HEK293 (cell line): Measurements from ENCODE around the gene ICAM4.

Experiments used
- TCF7L2 ChIP-seq: IDR thresholded peaks from 2 replicates; pipeline ENCODE4 v1.6.1; 2011; ENCODE audit warnings: low read depth, mild to moderate bottlenecking, inconsistent platforms, low read length, moderate library complexity, borderline replicate concordance
- ZBTB21 ChIP-seq: fragments of 450-650 bp; formaldehyde crosslinking; IDR thresholded peaks from 2 replicates; pipeline ENCODE4 v1.5.1; 2017; ENCODE audit warnings: missing biosample characterization, missing genetic modification characterization
- ZNF138 ChIP-seq: fragments of 450-650 bp; formaldehyde crosslinking; IDR thresholded peaks from 2 replicates; pipeline ENCODE4 v1.5.1; 2016; ENCODE audit warnings: missing biosample characterization, missing genetic modification characterization, borderline replicate concordance
- ZNF174 ChIP-seq: fragments of 450-650 bp; formaldehyde crosslinking; IDR thresholded peaks from 2 replicates; pipeline ENCODE4 v1.5.0; 2017; ENCODE audit warnings: missing biosample characterization, mild to moderate bottlenecking, missing genetic modification characterization
- ZNF423 ChIP-seq: fragments of 450-650 bp; formaldehyde crosslinking; IDR thresholded peaks from 2 replicates; pipeline ENCODE4 v1.5.1; 2016; ENCODE audit warnings: missing biosample characterization, missing genetic modification characterization
- ZNF529 ChIP-seq: fragments of 450-650 bp; formaldehyde crosslinking; IDR thresholded peaks from 2 replicates; pipeline ENCODE4 v1.5.1; 2017; ENCODE audit warnings: missing genetic modification characterization, missing biosample characterization; ENCODE audit not compliant: insufficient replicate concordance
- ZNF558 ChIP-seq: fragments of 450-650 bp; formaldehyde crosslinking; IDR thresholded peaks from 2 replicates; pipeline ENCODE4 v1.5.1; 2016; ENCODE audit warnings: missing biosample characterization, missing genetic modification characterization
- ZNF585B ChIP-seq: fragments of 450-650 bp; formaldehyde crosslinking; IDR thresholded peaks from 2 replicates; pipeline ENCODE4 v1.5.1; 2016; ENCODE audit warnings: missing biosample characterization, missing genetic modification characterization
- ZNF629 ChIP-seq: fragments of 450-650 bp; formaldehyde crosslinking; IDR thresholded peaks from 2 replicates; pipeline ENCODE4 v1.5.1; 2017; ENCODE audit warnings: missing biosample characterization, missing genetic modification characterization
- TF ChIP-seq, protein P1 (sequence below): fragments of 450-650 bp; formaldehyde crosslinking; IDR thresholded peaks from 2 replicates; pipeline ENCODE4 v1.5.1; 2016; ENCODE audit warnings: missing biosample characterization, missing genetic modification characterization
- TF ChIP-seq, protein P2 (sequence below): fragments of 450-650 bp; formaldehyde crosslinking; IDR thresholded peaks from 2 replicates; pipeline ENCODE4 v1.5.1; 2016; ENCODE audit warnings: missing biosample characterization, missing genetic modification characterization
- TF ChIP-seq, protein P3 (sequence below): fragments of 450-650 bp; formaldehyde crosslinking; optimal IDR thresholded peaks from 2 replicates; pipeline ENCODE3; 2016; ENCODE audit warnings: missing biosample characterization, mild to moderate bottlenecking, missing genetic modification characterization
- TF ChIP-seq, protein P4 (sequence below): fragments of 450-650 bp; formaldehyde crosslinking; IDR thresholded peaks from 2 replicates; pipeline ENCODE4 v1.5.1; 2016; ENCODE audit warnings: missing biosample characterization, missing genetic modification characterization
- TF ChIP-seq, protein P5 (sequence below): fragments of 450-650 bp; formaldehyde crosslinking; conservative IDR thresholded peaks from 2 replicates; pipeline ENCODE4 v1.5.1; 2016; ENCODE audit warnings: low read depth, missing biosample characterization, missing genetic modification characterization

DNA sequence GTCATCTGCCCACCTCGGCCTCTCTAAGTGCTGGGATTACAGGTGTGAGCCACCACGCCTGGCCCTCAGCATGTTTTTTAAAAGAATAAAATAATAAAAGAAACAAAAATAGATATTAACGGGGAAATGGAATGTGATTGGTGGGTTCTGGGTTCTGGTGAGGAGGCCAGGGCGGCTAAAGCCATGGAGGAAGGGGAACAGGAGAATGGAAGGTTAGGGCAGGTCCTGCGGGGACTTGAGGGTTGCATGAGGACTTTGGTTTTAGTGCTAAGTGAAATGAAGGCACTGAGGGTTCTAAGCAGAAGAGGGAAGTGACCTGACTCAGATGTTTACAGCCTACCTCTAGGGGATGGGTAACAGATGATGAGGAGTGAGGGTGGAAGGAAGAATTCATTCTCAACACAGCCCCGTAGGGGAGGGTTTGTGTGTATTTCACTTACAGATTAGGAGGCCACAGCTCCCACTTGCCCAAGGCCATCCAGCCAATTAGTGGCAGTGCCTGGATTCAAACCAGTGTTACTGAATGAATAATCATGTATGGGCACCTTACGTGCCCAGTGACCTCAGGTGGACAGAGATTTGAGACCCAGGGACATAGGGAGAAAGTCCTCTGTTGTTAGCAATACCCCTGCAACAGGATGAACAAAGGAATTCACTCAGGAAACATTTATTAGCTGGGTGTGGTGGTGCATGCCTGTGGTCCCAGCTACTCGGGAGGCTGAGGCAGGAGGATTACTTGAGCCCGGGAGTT, 41.4 kb upstream of the ICAM4 start:
- TF ChIP-seq ZBTB21 (tag by site-specific recombination) (no peak), ZNF529 (tag by site-specific recombination) (no peak), ZNF138 (tag by site-specific recombination) (no peak), ZNF423 (no peak), ZNF558 (tag by site-specific recombination) (no peak), TCF7L2 (no peak), ZNF629 (tag by site-specific recombination) (no peak), ZNF174 (tag by site-specific recombination) (no peak), ZNF585B (tag by site-specific recombination) (no peak)
- TF ChIP-seq, protein P1, sequence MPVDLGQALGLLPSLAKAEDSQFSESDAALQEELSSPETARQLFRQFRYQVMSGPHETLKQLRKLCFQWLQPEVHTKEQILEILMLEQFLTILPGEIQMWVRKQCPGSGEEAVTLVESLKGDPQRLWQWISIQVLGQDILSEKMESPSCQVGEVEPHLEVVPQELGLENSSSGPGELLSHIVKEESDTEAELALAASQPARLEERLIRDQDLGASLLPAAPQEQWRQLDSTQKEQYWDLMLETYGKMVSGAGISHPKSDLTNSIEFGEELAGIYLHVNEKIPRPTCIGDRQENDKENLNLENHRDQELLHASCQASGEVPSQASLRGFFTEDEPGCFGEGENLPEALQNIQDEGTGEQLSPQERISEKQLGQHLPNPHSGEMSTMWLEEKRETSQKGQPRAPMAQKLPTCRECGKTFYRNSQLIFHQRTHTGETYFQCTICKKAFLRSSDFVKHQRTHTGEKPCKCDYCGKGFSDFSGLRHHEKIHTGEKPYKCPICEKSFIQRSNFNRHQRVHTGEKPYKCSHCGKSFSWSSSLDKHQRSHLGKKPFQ (tag by site-specific recombination): no peak
- TF ChIP-seq, protein P2, sequence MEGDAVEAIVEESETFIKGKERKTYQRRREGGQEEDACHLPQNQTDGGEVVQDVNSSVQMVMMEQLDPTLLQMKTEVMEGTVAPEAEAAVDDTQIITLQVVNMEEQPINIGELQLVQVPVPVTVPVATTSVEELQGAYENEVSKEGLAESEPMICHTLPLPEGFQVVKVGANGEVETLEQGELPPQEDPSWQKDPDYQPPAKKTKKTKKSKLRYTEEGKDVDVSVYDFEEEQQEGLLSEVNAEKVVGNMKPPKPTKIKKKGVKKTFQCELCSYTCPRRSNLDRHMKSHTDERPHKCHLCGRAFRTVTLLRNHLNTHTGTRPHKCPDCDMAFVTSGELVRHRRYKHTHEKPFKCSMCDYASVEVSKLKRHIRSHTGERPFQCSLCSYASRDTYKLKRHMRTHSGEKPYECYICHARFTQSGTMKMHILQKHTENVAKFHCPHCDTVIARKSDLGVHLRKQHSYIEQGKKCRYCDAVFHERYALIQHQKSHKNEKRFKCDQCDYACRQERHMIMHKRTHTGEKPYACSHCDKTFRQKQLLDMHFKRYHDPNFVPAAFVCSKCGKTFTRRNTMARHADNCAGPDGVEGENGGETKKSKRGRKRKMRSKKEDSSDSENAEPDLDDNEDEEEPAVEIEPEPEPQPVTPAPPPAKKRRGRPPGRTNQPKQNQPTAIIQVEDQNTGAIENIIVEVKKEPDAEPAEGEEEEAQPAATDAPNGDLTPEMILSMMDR: no peak
- TF ChIP-seq, protein P3, sequence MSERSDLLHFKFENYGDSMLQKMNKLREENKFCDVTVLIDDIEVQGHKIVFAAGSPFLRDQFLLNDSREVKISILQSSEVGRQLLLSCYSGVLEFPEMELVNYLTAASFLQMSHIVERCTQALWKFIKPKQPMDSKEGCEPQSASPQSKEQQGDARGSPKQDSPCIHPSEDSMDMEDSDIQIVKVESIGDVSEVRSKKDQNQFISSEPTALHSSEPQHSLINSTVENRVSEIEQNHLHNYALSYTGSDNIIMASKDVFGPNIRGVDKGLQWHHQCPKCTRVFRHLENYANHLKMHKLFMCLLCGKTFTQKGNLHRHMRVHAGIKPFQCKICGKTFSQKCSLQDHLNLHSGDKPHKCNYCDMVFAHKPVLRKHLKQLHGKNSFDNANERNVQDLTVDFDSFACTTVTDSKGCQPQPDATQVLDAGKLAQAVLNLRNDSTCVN: no peak
- TF ChIP-seq, protein P4, sequence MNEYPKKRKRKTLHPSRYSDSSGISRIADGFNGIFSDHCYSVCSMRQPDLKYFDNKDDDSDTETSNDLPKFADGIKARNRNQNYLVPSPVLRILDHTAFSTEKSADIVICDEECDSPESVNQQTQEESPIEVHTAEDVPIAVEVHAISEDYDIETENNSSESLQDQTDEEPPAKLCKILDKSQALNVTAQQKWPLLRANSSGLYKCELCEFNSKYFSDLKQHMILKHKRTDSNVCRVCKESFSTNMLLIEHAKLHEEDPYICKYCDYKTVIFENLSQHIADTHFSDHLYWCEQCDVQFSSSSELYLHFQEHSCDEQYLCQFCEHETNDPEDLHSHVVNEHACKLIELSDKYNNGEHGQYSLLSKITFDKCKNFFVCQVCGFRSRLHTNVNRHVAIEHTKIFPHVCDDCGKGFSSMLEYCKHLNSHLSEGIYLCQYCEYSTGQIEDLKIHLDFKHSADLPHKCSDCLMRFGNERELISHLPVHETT (tag by site-specific recombination): no peak
- TF ChIP-seq, protein P5, sequence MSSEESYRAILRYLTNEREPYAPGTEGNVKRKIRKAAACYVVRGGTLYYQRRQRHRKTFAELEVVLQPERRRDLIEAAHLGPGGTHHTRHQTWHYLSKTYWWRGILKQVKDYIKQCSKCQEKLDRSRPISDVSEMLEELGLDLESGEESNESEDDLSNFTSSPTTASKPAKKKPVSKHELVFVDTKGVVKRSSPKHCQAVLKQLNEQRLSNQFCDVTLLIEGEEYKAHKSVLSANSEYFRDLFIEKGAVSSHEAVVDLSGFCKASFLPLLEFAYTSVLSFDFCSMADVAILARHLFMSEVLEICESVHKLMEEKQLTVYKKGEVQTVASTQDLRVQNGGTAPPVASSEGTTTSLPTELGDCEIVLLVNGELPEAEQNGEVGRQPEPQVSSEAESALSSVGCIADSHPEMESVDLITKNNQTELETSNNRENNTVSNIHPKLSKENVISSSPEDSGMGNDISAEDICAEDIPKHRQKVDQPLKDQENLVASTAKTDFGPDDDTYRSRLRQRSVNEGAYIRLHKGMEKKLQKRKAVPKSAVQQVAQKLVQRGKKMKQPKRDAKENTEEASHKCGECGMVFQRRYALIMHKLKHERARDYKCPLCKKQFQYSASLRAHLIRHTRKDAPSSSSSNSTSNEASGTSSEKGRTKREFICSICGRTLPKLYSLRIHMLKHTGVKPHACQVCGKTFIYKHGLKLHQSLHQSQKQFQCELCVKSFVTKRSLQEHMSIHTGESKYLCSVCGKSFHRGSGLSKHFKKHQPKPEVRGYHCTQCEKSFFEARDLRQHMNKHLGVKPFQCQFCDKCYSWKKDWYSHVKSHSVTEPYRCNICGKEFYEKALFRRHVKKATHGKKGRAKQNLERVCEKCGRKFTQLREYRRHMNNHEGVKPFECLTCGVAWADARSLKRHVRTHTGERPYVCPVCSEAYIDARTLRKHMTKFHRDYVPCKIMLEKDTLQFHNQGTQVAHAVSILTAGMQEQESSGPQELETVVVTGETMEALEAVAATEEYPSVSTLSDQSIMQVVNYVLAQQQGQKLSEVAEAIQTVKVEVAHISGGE (tag by site-specific recombination): no peak
